Measurements from ENCODE around the gene MFSD12. TPM values are rescaled to one million over a fixed set of nuclear protein-coding genes. Genes with fewer than 3 reads are reported as not detected.

The MFSD12 gene
- total and polyA plus RNA-seq, 4 donors = 9.5 to 47.7 (median 37.3) TPM

DNA sequence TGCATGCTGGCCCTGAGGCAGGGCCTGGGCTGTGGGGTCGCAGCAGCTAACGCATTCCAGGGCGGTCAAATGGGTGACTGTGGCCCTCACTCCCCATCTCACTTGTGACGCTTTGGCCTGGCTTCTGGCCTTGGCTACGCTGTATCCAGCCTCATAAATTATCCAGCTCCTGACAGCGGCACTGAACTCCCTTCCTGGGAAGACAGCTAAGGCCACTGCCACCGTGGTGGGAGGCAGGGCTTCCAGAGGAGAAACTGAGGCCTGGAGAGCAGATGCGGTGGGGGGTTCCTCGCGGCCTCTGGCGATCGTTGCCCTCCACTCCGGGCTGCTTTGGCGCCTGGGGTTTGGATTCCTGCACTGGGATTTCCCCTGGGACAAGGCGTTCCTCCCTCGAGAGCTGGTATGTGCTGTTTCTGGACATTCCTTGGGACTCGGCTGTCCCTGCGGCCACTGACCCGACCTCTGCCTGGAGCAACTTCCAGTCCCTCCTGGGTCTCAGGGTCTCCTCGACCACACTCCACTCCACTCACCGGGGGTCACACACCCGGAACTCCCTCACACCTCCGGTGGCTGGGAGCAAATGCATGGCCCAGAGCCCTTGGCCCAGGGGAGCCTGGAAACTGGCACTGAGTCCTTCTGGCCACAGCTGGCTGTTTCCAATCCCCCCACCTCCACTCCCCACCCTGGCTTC, 45.9 kb upstream of the MFSD12 start:
- WGBS, 2 donors = 3 to 7% methylated on average over 23 of the region's 23 CpGs
- Histone ChIP-seq H3K4me1 (ENCODE audit: control insufficient read depth in 1 of 2, insufficient read depth in 2 of 2, low read length in 2 of 2) (peaks cover 0 to 2% of the 10 kb centered on the region in 2 donors), H3K27me3 (ENCODE audit: control insufficient read depth in 1 of 2, insufficient read depth in 2 of 2, low read length in 1 of 2) (no peaks in the 10 kb centered on the region), H3K36me3 (ENCODE audit: control insufficient read depth in 1 of 2, insufficient read depth in 2 of 2, low read length in 1 of 2) (peaks cover 0 to 8% of the 10 kb centered on the region in 2 donors), H3K4me3 (ENCODE audit: low read length in 2 of 2) (no peak overlapping the region), H3K27ac (ENCODE audit: low read depth in 1 of 2, low read length in 2 of 2) (peak overlapping the region; percentile 87 to 97), H3K9me3 (ENCODE audit: control insufficient read depth, low read length) (no peaks in the 10 kb centered on the region)
- intact Hi-C loops (cut with DNase I) = no loop called here
- DNase-seq (peak; percentile 85 to 90), ATAC-seq (ENCODE audit: low FRiP score) (peak; percentile 41)

DNA sequence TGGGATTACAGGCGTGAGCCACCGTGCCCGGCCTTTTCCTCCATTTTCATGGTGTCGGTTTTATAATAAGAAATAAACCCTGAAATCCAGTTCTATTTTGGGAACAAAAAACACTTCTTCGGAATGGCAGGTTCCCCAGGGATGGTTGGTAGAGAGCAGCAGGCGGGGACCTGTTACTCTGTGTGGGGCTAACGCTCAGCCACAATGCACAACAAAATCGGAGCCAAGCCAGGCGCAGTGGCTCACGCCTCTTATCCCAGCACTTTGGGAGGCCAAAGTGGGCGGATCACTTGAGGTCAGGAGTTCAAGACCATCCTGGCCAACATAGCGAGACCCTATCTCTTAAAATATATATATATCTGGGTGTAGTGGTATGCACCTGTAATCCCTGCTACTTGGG, 43.6 kb upstream of the MFSD12 start:
- peaks cover 0 to 2% of the 10 kb centered on the region in 2 donors for H3K4me1 ChIP-seq (ENCODE audit: control insufficient read depth in 1 of 2, insufficient read depth in 2 of 2, low read length in 2 of 2)
- DNase-seq (peak; percentile 69 to 81), ATAC-seq (ENCODE audit: low FRiP score) (no peak)
- intact Hi-C loops (cut with DNase I) = no loop called here
- peak overlapping the region in 1 of 2 donors; percentile 41 for H3K27ac ChIP-seq (ENCODE audit: low read depth in 1 of 2, low read length in 2 of 2)
- 10 to 16% methylated on average over 12 of the region's 12 CpGs for WGBS, 2 donors
- peaks cover 0 to 10% of the 10 kb centered on the region in 2 donors for H3K36me3 ChIP-seq (ENCODE audit: control insufficient read depth in 1 of 2, insufficient read depth in 2 of 2, low read length in 1 of 2)
- H3K4me3 ChIP-seq (ENCODE audit: low read length in 2 of 2) = no peak overlapping the region
- no peaks in the 10 kb centered on the region for H3K27me3 ChIP-seq (ENCODE audit: control insufficient read depth in 1 of 2, insufficient read depth in 2 of 2, low read length in 1 of 2)
- H3K9me3 ChIP-seq (ENCODE audit: control insufficient read depth, low read length) = no peaks in the 10 kb centered on the region

DNA sequence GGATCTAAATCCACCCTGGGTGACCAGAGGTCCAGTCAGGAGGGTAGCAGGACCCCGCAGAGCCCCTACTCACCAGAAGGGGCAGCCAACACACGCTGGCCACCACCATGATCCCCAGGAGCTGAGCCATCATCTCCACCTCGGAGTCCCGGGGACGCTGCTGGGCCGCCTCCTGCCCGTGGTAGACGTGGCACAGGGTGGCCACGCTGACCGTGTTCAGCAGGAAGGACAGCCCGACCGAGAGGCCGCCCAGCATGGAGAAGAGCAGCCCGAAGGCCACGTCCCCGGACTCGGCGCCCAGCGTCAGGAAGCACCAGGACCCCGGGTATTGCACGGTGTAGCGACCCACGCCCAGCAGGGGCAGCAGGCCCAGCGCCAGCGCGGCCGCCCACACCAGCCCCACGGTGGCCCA, 42.4 kb upstream of the MFSD12 start:
- Histone ChIP-seq H3K4me3 (ENCODE audit: low read length in 2 of 2) (no peak overlapping the region), H3K27ac (ENCODE audit: low read depth in 1 of 2, low read length in 2 of 2) (no peak overlapping the region), H3K4me1 (ENCODE audit: control insufficient read depth in 1 of 2, insufficient read depth in 2 of 2, low read length in 2 of 2) (peaks cover 0 to 2% of the 10 kb centered on the region in 2 donors), H3K36me3 (ENCODE audit: control insufficient read depth in 1 of 2, insufficient read depth in 2 of 2, low read length in 1 of 2) (peaks cover 0 to 12% of the 10 kb centered on the region in 2 donors), H3K9me3 (ENCODE audit: control insufficient read depth, low read length) (no peaks in the 10 kb centered on the region), H3K27me3 (ENCODE audit: control insufficient read depth in 1 of 2, insufficient read depth in 2 of 2, low read length in 1 of 2) (no peaks in the 10 kb centered on the region)
- DNase-seq (peak in 1 of 2 donors; percentile 72), ATAC-seq (ENCODE audit: low FRiP score) (no peak)
- WGBS, 2 donors = 92 to 94% methylated on average over 27 to 28 of the region's 28 CpGs
- intact Hi-C loops (cut with DNase I) = no loop called here

DNA sequence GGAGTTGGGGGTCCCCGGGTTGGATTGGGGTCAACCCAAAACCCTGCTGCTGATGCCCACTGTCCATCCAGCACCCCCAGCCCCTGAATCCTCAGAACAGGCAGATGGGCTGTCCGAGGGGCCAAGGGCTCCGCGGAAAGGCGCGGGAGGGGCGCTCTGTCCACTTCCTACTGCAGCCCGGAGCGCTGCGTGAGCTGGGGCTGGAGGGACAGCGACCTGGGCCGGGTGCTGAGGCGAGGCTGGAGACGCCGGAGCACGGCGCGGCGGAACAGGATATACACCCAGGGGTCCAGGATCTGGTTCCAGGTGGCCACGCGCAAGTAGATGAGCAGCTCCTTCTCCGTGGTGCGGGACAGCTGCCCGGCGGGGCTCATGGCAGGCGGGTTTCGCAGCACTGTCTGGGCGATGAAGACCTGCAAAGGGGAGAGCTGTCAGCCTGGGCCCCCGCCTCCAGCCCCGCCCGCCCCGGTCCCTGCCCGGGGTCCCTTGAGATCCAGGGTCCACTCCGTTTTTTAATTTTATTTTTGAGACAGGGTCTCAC, 38.2 kb upstream of the MFSD12 start:
- intact Hi-C loops (cut with DNase I) = no loop called here
- Histone ChIP-seq H3K4me1 (ENCODE audit: control insufficient read depth in 1 of 2, insufficient read depth in 2 of 2, low read length in 2 of 2) (no peaks in the 10 kb centered on the region), H3K27ac (ENCODE audit: low read depth in 1 of 2, low read length in 2 of 2) (no peak overlapping the region), H3K36me3 (ENCODE audit: control insufficient read depth in 1 of 2, insufficient read depth in 2 of 2, low read length in 1 of 2) (peaks cover 0 to 12% of the 10 kb centered on the region in 2 donors), H3K9me3 (ENCODE audit: control insufficient read depth, low read length) (no peaks in the 10 kb centered on the region), H3K4me3 (ENCODE audit: low read length in 2 of 2) (no peak overlapping the region), H3K27me3 (ENCODE audit: control insufficient read depth in 1 of 2, insufficient read depth in 2 of 2, low read length in 1 of 2) (no peaks in the 10 kb centered on the region)
- 85 to 86% methylated on average over 34 of the region's 34 CpGs for WGBS, 2 donors
- ATAC-seq (ENCODE audit: low FRiP score) = no peak
- DNase-seq = no peak

DNA sequence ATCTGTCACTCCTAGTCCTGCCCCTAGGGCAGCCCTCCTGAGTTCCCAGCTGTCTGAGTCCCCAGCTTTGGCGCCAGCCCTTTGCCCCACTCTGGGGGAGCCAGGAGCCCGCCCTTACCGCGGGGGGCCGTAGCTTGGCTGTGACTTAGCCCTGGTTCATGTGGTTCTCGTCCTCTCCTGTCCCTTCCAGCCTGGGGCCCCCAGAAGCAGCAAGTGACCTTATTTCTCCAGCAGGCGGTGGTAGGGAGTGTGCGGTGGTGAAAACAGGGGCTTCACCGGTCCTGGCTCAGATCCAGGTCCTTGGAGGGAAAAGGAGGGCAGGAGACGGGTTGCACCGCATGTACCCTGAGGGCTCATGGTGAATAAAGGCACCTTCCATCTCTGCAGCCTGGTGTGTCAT, 35.8 kb upstream of the MFSD12 start:
- DNase-seq (no peak), ATAC-seq (ENCODE audit: low FRiP score) (no peak)
- H3K27me3 ChIP-seq (ENCODE audit: control insufficient read depth in 1 of 2, insufficient read depth in 2 of 2, low read length in 1 of 2) = no peaks in the 10 kb centered on the region
- intact Hi-C loops (cut with DNase I) = no loop called here
- H3K36me3 ChIP-seq (ENCODE audit: control insufficient read depth in 1 of 2, insufficient read depth in 2 of 2, low read length in 1 of 2) = peaks cover 0 to 4% of the 10 kb centered on the region in 2 donors
- H3K4me1 ChIP-seq (ENCODE audit: control insufficient read depth in 1 of 2, insufficient read depth in 2 of 2, low read length in 2 of 2) = no peaks in the 10 kb centered on the region
- H3K27ac ChIP-seq (ENCODE audit: low read depth in 1 of 2, low read length in 2 of 2) = no peak overlapping the region
- no peak overlapping the region for H3K4me3 ChIP-seq (ENCODE audit: low read length in 2 of 2)
- 52 to 61% methylated on average over 11 of the region's 11 CpGs for WGBS, 2 donors
- H3K9me3 ChIP-seq (ENCODE audit: control insufficient read depth, low read length) = no peaks in the 10 kb centered on the region

DNA sequence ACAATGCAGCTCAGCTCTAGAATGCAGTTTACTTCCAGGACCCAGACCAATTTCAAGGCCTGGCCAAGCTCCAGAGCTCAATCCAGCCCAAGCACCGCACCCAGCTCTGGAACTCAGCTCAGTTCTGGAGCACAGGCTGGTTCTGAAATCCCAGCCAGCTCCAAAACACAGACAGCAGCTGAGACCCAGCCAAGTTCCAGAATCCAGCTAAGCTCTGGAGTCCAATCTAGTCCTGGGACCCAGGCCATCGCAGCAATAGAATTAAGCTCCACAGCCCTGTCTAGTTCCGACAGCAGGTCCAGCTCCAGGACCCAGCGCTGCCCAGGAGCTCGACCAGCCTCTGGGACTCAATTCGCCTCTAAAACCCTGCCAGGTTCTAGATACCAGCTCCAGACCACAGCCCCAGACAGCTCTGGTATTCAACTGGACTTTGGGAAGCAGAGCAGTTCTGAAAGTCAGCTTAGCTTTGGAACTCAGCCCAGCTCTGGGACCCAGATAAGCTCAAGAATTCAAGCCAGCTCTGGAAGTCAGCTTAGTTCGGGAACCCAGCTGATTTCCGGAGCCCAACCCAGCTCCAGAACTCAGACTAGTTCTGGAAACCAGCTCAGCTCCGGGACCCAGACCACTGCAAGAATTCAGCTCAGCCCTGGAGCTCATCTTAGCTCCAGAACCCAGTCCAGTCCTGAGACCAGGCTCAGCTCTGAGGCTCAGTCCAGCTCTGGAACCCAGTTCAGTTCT, 34.7 kb upstream of the MFSD12 start:
- peaks cover 0 to 2% of the 10 kb centered on the region in 2 donors for H3K36me3 ChIP-seq (ENCODE audit: control insufficient read depth in 1 of 2, insufficient read depth in 2 of 2, low read length in 1 of 2)
- H3K9me3 ChIP-seq (ENCODE audit: control insufficient read depth, low read length) = no peaks in the 10 kb centered on the region
- DNase-seq = peak in 1 of 2 donors; percentile 59
- peak overlapping the region in 1 of 2 donors; percentile 72 for H3K27ac ChIP-seq (ENCODE audit: low read depth in 1 of 2, low read length in 2 of 2)
- H3K4me1 ChIP-seq (ENCODE audit: control insufficient read depth in 1 of 2, insufficient read depth in 2 of 2, low read length in 2 of 2) = no peaks in the 10 kb centered on the region
- 17 to 22% methylated on average over 9 of the region's 9 CpGs for WGBS, 2 donors
- no peaks in the 10 kb centered on the region for H3K27me3 ChIP-seq (ENCODE audit: control insufficient read depth in 1 of 2, insufficient read depth in 2 of 2, low read length in 1 of 2)
- intact Hi-C loops (cut with DNase I) = no loop called here
- ATAC-seq (ENCODE audit: low FRiP score) = no peak
- no peak overlapping the region for H3K4me3 ChIP-seq (ENCODE audit: low read length in 2 of 2)

DNA sequence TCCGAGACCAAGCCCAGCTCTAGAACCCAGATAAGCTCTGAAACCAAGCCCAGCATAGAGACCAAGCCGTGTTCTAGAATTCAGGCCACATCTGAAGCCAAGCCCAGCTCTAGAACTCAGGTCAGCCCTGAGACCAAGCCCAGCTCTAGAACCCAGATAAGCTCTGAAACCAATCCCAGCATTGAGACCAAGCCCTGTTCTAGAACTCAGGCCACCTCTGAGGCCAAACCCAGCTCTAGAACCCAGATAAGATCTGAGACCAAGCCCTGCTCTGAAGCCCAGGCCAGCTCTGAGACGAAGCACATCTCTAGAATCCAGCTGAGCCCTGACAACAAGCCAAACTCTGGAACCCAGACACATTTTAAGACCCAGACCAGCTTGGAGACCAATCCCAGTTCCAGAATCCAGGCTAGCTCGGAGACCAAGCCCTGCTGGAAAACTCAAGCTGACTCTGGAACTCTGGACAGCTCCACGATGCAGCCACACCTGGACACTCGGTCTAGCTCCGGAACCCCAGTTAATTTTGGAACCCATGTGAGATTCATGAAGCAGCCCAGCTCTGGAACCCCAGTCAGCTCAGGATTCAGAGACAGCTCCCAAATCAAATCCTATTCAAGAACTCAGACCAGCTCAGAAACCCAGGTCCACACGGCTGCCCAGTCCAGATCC, 33.7 kb upstream of the MFSD12 start:
- peaks cover 0 to 2% of the 10 kb centered on the region in 2 donors for H3K36me3 ChIP-seq (ENCODE audit: control insufficient read depth in 1 of 2, insufficient read depth in 2 of 2, low read length in 1 of 2)
- no peak overlapping the region for H3K27ac ChIP-seq (ENCODE audit: low read depth in 1 of 2, low read length in 2 of 2)
- no peak overlapping the region for H3K4me3 ChIP-seq (ENCODE audit: low read length in 2 of 2)
- WGBS, 2 donors = 96 to 97% methylated on average over 8 of the region's 8 CpGs
- no peaks in the 10 kb centered on the region for H3K27me3 ChIP-seq (ENCODE audit: control insufficient read depth in 1 of 2, insufficient read depth in 2 of 2, low read length in 1 of 2)
- H3K9me3 ChIP-seq (ENCODE audit: control insufficient read depth, low read length) = no peaks in the 10 kb centered on the region
- ATAC-seq (ENCODE audit: low FRiP score) (no peak), DNase-seq (no peak)
- no peaks in the 10 kb centered on the region for H3K4me1 ChIP-seq (ENCODE audit: control insufficient read depth in 1 of 2, insufficient read depth in 2 of 2, low read length in 2 of 2)
- intact Hi-C loops (cut with DNase I) = no loop called here

DNA sequence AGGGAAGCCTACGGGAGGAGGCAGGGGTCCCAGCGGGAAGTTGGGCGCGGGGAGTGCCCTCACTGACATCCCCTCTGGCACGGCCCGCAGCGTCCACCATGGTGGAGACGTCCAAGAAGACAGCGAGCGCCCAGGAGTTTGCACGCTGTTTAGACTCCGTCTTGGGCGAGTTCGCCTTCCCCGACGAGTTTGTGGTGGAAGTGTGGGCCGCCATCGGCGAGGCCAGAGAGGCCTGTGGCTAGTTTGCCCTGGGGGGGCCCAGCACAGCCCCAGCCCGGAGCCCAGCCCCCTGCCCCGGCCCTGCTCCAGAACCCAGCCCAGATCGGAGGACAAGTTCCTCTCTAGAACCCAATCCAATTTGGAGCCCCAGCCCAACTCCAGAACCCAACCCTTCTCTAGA, 32.6 kb upstream of the MFSD12 start:
- Histone ChIP-seq H3K27ac (ENCODE audit: low read depth in 1 of 2, low read length in 2 of 2) (no peak overlapping the region), H3K4me1 (ENCODE audit: control insufficient read depth in 1 of 2, insufficient read depth in 2 of 2, low read length in 2 of 2) (no peaks in the 10 kb centered on the region), H3K36me3 (ENCODE audit: control insufficient read depth in 1 of 2, insufficient read depth in 2 of 2, low read length in 1 of 2) (no peaks in the 10 kb centered on the region), H3K27me3 (ENCODE audit: control insufficient read depth in 1 of 2, insufficient read depth in 2 of 2, low read length in 1 of 2) (no peaks in the 10 kb centered on the region), H3K4me3 (ENCODE audit: low read length in 2 of 2) (no peak overlapping the region), H3K9me3 (ENCODE audit: control insufficient read depth, low read length) (no peaks in the 10 kb centered on the region)
- intact Hi-C loops (cut with DNase I) = no loop called here
- 96 to 98% methylated on average over 21 to 22 of the region's 22 CpGs for WGBS, 2 donors
- ATAC-seq (ENCODE audit: low FRiP score) (no peak), DNase-seq (no peak)

Measured in aorta (tissue), 5 donors.